Endothelial cell (in vitro differentiated cells): ENCODE measurements around the gene RXRG. TPM values are rescaled to one million over a fixed set of nuclear protein-coding genes. Genes with fewer than 3 reads are reported as not detected.
A peak's percentile ranks its signal among the peaks of the same experiment; 100 is the strongest.

ENCODE experiments used
- DNase-seq: peaks from one replicate; pipeline ENCODE4 v3.0.0; 2021; ENCODE audit warnings: low spot score
- H3K27ac Mint-ChIP-seq: one replicate; pipeline ENCODE4 v1.8.0; 2021; ENCODE audit warnings: mixed read lengths, inconsistent platforms; ENCODE audit not compliant: unreplicated experiment
- H3K27me3 Mint-ChIP-seq: one replicate; pipeline ENCODE4 v1.8.0; 2021; ENCODE audit warnings: mild to moderate bottlenecking, moderate library complexity, mixed read lengths, inconsistent platforms; ENCODE audit not compliant: unreplicated experiment
- H3K36me3 Mint-ChIP-seq: one replicate; pipeline ENCODE4 v1.8.0; 2021; ENCODE audit warnings: mild to moderate bottlenecking, low read depth, mixed read lengths, inconsistent platforms; ENCODE audit not compliant: unreplicated experiment
- H3K4me1 Mint-ChIP-seq: one replicate; pipeline ENCODE4 v1.8.0; 2021; ENCODE audit warnings: mild to moderate bottlenecking, mixed read lengths, inconsistent platforms; ENCODE audit not compliant: unreplicated experiment
- H3K4me3 Mint-ChIP-seq: one replicate; pipeline ENCODE4 v1.8.0; 2021; ENCODE audit warnings: mild to moderate bottlenecking, mixed read lengths, inconsistent platforms; ENCODE audit not compliant: unreplicated experiment
- H3K9me3 Mint-ChIP-seq: one replicate; pipeline ENCODE4 v1.8.0; 2021; ENCODE audit warnings: mixed read lengths, inconsistent platforms; ENCODE audit not compliant: unreplicated experiment
- total RNA-seq: library from RNA; stranded (reverse); fragmentation: NEBNext Ultra II Directional; extraction: Animal tissue kit (Norgen Biotek cat#: 25700); gene quantifications from one replicate; pipeline ENCODE4 v1.2.1, GENCODE V29; 2021; ENCODE audit not compliant: unreplicated experiment
- TF ChIP-seq, protein P1 (sequence below): fragments of 200-600 bp; sonication (generic); IDR thresholded peaks from one replicate; pipeline ENCODE4 v1.5.0; 2021; ENCODE audit warnings: antibody characterized with exemption; ENCODE audit not compliant: unreplicated experiment

Gene RXRG
- total RNA-seq, 1 donor from 2014 or later: not detected

DNA sequence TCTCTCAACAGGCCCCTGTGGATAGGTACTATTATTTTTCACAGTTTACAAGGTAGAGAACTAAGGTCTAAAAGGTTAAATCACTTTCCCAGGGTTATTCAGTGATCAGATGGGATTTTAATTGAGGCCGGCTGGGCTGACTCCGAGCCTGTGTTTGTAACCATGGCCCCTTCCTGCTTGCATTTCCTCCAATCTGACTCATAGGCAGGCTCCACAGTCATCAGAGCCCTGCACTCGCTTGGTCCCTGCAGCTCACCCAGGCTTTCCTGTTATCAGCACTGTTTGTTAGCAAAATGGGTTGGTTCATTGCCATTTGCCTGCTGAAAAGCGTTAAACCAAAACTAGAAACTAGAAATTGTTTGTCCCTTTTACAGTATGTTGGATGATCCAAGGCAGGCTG lies 47.0 kb downstream of the RXRG start:
- TF ChIP-seq, protein P1, sequence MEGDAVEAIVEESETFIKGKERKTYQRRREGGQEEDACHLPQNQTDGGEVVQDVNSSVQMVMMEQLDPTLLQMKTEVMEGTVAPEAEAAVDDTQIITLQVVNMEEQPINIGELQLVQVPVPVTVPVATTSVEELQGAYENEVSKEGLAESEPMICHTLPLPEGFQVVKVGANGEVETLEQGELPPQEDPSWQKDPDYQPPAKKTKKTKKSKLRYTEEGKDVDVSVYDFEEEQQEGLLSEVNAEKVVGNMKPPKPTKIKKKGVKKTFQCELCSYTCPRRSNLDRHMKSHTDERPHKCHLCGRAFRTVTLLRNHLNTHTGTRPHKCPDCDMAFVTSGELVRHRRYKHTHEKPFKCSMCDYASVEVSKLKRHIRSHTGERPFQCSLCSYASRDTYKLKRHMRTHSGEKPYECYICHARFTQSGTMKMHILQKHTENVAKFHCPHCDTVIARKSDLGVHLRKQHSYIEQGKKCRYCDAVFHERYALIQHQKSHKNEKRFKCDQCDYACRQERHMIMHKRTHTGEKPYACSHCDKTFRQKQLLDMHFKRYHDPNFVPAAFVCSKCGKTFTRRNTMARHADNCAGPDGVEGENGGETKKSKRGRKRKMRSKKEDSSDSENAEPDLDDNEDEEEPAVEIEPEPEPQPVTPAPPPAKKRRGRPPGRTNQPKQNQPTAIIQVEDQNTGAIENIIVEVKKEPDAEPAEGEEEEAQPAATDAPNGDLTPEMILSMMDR: no peak
- Mint-ChIP-seq H3K36me3 (no peaks in the 10 kb centered on the region), H3K4me3 (no peak overlapping the region), H3K27me3 (peaks cover 5% of the 10 kb centered on the region), H3K9me3 (no peaks in the 10 kb centered on the region), H3K27ac (peak overlapping the region; percentile 92), H3K4me1 (peaks cover 8% of the 10 kb centered on the region)
- peak; percentile 47 for DNase-seq

GRCh38 chr1:165395901-165396300 lies 49.0 kb downstream of the RXRG start:
- no peak overlapping the region for H3K27ac Mint-ChIP-seq
- no peak overlapping the region for H3K4me3 Mint-ChIP-seq
- DNase-seq: no peak
- peaks cover 5% of the 10 kb centered on the region for H3K27me3 Mint-ChIP-seq
- no peaks in the 10 kb centered on the region for H3K9me3 Mint-ChIP-seq
- TF ChIP-seq, protein P1: no peak
- no peaks in the 10 kb centered on the region for H3K36me3 Mint-ChIP-seq
- H3K4me1 Mint-ChIP-seq: peaks cover 8% of the 10 kb centered on the region

GRCh38 chr1:165395478-165395877 lies 49.4 kb downstream of the RXRG start:
- Mint-ChIP-seq H3K4me3 (no peak overlapping the region), H3K36me3 (no peaks in the 10 kb centered on the region), H3K9me3 (no peaks in the 10 kb centered on the region), H3K27me3 (peaks cover 4% of the 10 kb centered on the region), H3K4me1 (peaks cover 8% of the 10 kb centered on the region), H3K27ac (no peak overlapping the region)
- no peak for DNase-seq
- TF ChIP-seq, protein P1: no peak

GRCh38 chr1:165392634-165393571 lies 52.0 kb downstream of the RXRG start:
- peak; percentile 72 for DNase-seq
- Mint-ChIP-seq H3K27ac (no peak overlapping the region), H3K27me3 (peaks cover 2% of the 10 kb centered on the region), H3K9me3 (no peaks in the 10 kb centered on the region), H3K36me3 (no peaks in the 10 kb centered on the region), H3K4me1 (peaks cover 4% of the 10 kb centered on the region), H3K4me3 (no peak overlapping the region)
- TF ChIP-seq, protein P1: peak; percentile 82

GRCh38 chr1:165389609-165390008 lies 55.3 kb downstream of the RXRG start:
- Mint-ChIP-seq H3K27me3 (peaks cover 2% of the 10 kb centered on the region), H3K36me3 (no peaks in the 10 kb centered on the region), H3K27ac (no peak overlapping the region), H3K4me3 (no peak overlapping the region), H3K4me1 (no peaks in the 10 kb centered on the region), H3K9me3 (no peaks in the 10 kb centered on the region)
- DNase-seq: no peak
- TF ChIP-seq, protein P1: no peak
